ENCODE measurements around the gene PABPC3.

The PABPC3 gene

DNA sequence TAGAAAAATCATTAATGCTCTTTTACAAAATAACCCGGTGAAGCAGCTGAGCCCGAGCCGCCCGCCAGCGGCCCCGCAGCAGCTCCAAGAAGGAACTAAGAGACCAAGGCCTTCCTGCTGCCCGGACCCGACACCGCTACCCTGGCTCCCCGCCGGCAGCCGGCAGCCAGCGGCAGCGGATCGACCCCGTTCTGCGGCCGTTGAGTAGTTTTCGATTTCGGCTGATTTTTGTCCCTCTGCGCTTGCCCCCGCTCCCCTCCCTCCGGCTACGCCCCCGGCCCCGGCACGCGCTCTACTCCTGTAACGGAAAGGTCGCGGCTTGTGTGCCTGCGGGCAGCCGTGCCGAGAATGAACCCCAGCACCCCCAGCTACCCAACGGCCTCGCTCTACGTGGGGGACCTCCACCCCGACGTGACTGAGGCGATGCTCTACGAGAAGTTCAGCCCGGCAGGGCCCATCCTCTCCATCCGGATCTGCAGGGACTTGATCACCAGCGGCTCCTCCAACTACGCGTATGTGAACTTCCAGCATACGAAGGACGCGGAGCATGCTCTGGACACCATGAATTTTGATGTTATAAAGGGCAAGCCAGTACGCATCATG lies at the start of gene PABPC3:
Gene PABPC3, plus strand, starts transcription at position 286 of the 603 bp plus-strand sequence. Its CDS starts 63 bp downstream, at position 349.
- DNase-seq, result no peak

DNA sequence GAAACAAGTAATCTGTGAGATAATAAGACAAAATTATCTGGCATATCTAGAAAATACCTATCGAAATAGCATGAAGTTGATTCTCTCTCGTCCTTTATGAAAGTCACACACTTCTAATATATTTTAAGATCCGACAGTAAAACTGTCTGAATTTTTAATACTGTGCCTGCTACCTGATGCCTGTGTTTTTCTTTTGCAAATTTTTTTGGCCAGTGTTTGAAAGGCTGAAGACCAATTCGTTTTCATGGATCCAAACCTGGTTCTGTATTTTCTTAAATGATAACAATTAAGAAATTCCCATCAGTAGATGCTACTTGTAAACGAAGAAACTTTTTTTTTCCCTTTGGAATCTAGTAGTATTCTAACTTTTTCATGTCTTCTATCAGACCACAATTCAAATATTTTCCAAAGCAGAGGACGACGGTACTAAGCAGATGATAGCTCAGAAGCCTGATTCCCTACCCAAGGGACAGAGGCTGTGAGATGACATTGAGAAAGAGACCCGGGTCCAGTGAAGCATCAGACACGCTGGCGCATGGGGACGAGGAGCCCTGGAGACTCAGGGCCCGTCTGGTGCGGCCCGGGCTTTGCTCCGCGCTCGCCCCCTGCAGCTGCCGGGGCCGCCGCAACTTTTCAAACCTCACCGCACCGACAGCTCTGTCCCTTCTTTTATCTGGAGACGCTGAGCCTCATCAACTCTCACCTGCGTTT lies 49.5 kb upstream of the PABPC3 start:
- no peak for DNase-seq

DNA sequence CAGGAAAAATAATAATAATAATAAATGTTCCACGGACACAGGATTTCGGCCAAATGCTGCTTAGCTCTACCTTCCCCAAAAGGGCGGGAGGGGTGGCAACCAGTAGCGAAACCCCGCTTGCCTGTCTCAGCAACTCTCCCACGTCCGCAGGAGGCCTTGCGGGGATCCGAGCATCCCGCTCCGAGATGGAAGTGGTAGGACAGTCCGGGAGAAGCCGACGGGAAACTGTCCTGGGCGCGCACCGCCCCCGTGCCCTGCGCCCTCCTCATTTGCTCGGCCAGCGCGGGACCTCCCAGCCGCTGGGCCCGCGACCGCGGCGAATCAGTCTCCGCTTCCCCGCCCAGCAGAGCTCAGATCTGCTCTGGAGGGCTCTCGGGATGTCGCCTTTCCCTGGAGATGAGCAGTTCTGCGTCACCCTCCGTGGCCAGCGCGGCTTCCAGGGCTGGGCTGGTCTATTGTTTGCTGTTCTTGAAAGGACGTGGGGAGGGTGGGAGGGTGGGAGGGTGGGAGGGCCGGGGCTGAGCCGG lies 48.9 kb upstream of the PABPC3 start:
- no peak for DNase-seq

DNA sequence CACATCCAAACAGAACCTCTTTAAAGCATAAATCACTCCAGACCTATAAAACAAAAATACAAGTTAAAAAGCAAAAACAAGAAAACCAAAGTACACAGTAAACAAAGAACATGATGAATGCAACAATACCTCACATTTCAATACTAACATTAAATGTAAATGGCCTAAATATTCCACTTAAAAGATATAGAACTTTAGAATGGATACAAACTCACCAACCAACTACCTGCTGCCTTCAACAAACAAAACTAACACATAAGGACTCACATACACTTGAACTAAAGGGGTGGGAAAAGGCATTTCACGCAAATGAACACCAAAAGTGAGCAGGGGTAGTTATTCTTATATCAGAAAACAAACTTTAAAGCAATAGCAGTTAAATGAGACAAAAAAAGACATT lies 44.9 kb upstream of the PABPC3 start:
- DNase-seq, result no peak

DNA sequence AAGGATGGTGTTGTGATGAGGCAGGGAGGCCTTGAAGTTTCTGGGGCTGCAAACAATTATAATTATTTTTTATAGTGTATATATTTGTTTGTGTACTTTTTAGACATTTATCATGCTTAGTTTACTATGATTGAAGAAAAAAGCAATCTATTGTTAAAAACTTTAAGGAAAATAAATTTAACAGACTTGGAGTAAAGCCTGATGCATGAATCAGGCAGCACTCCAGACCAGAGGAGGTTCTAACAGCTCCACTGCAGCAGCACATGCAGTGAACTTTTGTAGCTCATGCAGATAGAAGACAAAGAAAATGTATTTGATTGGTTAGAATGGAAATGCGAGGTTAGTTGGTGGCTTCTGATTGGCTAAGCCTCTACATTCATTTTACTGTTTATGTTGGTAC lies 36.8 kb upstream of the PABPC3 start:
- DNase-seq, result no peak

DNA sequence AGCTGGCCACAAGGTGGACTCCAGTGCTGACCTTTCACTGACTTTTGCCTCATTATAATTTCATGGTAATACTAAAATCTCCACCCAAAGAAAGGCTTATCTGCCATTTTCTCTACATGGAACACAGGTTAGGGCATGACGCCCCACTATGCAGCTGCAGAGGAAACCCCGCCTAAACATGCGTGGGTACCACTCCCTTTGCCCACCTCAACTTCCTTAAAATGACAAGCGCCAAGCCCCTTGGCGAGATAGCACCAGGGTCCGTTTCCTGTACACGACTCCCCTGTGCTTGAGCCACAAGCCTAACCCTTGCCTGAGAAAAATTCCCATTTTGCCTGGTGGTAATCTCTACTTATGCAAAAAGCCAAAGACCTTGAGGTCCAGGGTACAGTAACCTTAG lies 36.0 kb upstream of the PABPC3 start:
- no peak for DNase-seq

DNA sequence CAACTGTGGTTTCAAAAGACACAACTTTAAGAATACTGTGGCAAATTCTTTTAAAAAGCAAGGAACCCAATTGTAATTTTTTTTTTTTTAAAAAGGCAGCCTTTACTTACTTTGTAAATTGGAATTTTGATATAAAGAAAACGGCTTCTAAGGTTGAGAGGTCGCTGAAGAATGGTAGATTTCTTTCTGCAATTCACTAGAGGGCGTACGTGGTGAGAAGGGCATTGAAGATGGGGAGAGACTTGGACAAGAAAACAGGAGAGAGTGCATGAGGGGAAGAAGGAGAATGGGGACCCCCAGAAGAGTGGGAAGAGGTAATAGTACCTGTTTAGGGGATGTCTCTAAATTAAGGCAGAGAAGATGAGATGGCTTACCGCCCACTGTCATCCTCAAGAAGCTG lies 33.5 kb upstream of the PABPC3 start:
- no peak for DNase-seq

DNA sequence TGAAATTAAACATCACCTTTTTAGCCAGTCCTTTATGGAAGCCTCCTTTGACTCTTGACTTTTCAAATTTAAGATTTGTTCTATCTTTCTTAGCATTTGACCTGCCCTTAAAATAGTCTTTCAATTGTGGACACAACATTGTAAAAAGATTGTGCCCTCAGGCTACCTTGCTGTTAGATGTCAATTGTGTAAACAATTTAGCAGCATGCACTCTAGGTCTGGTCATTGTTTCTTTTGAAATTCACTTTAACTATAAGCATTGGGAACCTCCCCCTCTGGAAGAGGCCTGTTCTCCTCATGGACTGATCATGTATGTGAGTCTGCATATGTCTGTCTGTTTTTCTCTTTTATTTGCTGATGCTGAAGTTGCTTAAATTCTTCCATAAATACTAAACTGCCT lies 31.5 kb upstream of the PABPC3 start:
- no peak for DNase-seq

DNA sequence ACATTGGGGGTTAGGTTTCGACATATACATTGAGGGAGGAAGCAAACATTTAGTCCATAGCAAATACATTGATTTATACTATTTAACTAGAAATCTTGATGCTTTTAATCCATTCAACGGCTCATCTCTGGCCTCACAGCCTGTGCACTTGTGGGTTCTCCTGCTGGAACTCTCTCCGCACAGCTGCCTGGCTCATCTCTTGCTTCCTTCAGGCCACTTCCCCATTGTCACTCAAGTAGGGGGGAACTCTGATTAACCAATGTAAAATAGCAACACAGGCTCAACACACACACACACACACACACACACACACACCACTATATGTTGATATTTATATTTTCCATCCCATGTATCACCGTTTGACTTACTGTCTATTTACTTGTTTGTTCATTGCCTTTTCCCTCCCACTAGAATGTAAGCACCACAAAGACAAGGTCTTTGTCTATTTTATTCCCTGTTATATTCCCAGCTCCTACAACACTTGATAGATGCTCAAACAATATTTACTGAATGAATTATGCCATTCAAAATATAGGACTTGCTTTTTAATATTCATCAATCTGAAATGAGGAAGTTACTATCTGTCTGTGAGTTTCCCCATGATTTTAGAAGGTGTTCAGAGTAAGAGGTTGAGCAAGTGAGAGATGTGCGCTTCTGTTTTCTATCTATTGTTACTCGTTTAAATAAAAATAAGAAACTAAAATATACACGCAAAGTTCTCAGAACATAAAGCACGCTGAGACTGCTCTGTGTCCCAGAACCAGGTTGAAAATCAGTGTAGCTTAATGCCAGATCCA lies 29.8 kb upstream of the PABPC3 start:
- no peak for DNase-seq

DNA sequence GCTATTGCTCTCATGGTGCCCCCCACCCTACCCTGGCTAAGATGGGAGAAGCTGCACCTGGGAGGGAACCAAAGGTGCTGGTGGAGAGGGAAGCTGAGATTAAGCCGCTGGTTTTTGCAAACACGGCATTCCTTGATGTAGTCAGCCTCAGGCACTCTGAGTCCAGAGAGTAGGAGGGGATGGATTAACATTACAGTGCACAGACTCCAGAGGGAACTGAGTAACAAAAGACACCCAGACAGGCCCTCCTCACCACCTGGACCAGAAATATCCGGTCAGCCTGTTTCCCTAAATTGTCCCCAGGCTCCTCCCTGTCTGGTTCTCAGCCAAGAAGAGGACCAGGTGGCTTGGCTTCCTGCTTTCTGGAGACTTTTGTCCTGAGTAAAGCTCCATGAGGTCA lies 28.9 kb upstream of the PABPC3 start:
- no peak for DNase-seq

DNA sequence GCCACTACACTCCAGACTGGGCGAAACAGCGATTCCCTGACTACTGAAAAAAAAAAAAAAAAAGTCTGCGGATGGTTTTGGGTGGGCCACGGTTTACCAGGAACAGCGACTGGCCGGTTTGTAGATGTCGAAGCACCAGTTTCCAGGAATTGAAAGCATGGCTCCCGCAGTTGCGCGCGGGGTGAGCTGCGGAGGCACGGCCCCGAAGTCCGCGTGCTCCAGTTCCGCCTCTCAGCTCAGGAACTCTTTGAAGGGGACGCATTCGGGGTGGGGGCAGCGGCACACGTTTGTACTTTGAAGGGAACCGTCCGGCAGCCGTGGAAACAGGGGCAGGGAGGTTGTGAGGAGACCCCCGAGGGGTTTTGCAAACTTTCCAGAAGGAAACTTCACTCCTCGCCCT lies 27.1 kb upstream of the PABPC3 start:
- no peak for DNase-seq

DNA sequence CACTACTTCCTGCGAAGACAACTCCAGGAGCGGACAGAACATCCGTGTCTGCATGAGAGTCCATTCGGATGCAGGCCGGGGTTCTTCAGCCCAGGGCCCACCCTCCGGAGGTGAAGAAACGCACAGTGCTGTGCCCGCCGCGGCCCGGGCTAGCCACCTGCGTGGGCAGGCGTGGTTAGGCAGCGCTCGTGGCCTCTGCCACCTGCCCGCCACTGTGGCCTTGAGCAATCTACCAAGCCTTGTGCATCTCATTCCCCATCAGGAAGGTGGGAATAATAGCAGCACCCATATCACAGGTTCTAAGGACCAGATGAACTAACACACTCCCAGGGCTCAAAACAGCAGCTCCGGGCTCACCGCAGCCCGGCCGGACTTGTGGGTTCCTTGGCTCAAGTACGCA lies 26.7 kb upstream of the PABPC3 start:
- no peak for DNase-seq

DNA sequence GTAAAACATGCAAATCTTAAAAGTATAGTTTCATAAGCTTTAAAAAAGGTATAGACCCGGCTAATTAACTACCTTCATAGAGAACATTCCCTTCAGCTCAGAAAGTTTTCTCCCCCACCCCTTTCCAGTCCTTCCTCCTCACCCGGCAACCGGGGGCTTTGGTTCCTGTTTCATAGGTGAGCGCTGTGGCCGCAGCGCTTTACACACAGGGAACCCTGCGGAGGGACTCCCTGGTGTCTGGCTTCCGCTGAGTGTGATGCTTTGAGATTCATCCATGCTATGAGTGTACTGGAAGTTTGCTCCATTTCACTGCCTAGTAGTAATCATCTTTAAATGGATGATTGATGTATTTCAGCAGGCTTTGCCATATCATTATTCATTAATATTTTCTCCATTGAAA lies 26.0 kb upstream of the PABPC3 start:
- DNase-seq, result no peak

DNA sequence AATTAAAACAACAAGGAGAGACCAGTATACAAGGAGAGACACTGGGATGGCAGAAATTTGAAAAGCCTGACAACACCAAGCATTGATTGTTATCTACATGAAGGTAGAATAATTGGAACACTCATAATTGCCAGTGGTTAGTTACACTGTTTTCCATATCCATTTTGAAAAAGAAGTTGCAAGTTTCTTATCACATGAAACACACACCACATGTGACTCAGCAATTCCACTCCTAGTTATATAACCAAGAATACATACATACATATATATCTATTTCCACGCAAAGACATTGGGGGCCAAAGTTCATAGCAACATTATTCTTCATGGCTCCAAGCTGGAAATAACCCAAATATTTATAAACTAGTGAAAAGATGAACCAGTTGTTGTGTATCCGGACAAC lies 15.2 kb upstream of the PABPC3 start:
- DNase-seq, result no peak

DNA sequence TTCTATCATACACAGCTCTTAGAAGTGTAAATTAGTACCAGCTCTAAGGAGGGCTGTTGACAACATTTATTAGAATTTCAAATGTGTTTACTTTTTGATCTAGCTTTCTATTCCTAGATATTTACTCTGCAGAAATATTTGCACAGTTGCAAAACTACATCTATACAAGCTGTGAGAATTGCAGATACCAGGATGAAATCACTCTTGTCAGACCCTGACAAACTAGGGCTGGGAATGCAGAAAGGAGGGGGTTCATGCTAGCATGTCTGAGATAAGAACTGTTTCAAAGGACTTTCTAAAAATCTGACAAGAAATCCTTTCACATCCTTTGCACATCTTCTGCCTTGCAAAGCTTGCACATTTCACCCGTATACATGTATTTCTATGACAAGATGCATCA lies 11.8 kb upstream of the PABPC3 start:
- no peak for DNase-seq

DNA sequence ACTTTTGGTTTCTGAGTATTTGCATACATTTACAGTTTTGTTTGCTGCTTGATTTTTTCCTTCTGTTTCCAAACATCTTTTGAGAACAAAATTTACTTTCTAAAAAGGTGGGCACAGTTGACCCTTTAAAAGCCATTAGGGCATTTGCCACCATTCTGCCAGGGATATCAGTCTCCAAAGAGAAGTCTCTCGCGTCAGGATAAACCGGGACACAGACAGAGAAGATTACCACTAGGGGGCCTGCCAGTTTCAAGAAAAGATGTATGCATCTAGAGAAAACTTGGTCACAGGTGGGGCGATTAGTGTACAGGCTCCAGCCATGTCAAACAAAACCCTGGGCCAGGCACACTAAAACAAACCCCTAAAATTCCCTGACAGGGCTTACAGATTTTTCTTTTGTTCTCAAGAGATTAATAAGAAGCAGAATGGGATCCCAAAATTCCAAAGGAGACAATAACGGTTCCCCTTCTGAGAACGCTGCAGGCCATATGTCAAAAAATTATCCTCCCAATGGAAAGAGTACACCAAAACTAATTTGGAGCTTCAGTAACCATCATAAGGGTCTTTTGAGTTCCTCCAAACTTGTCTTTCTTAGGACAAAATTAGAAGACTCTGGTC lies 10.7 kb upstream of the PABPC3 start:
- no peak for DNase-seq

DNA sequence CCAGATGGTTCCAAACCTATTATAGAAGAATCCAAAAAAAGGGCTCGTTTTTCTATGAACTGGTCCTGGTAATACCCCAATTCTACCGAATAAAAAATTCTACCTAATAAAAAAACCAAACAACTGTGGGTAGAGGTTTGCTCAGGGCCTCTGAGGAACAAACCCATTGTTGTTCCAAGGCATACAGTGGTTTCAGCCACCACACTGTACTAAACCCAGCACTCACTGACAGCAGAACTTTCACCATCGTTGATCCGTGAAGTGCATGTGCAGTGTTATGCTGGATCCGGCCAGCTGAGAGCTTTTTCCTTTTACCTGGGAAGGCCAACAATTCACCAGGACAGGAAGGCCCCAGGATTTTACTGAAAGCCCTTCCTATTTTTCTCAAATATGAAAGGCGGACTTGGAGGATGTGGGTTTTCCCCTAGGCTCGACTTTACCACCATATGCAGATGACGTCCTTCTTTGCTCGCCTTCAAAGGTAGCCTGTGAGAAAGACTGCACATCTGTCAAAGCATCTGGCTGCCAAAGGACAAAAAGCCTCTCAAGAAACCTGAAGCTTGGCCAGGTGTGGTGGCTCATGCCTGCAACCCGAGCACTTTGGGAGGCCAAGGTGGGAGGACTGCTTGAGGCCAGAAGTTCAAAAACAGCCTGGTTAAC lies 7.2 kb upstream of the PABPC3 start:
- no peak for DNase-seq

DNA sequence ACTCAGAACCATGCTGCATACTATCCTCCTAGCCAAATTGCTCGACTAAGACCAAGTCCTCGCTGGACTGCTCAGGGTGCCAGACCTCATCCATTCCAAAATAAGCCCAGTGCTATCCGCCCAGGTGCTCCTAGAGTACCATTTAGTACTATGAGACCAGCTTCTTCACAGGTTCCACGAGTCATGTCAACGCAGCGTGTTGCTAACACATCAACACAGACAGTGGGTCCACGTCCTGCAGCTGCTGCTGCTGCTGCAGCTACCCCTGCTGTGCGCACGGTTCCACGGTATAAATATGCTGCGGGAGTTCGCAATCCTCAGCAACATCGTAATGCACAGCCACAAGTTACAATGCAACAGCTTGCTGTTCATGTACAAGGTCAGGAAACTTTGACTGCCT lies 1.5 kb downstream of the PABPC3 start:
- DNase-seq, result no peak

DNA sequence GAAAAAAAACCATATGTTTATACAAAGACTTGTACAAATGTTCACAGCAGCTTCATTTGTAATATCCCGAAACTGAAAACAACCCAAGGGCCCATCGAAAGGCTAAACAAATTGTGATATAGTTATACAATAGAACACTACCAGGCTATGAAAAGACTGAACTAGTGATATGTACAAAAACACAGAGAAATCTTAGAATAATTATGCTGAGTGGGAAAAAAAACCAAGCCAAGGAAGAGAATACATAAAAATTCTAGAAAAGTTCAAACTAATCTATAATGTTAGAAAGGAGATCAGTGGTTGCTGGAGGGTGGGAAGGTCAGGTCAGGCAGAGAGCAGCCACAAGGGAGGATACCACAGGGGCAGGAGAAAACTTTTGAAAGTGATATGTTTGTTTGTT lies 7.8 kb downstream of the PABPC3 start:
- no peak for DNase-seq

DNA sequence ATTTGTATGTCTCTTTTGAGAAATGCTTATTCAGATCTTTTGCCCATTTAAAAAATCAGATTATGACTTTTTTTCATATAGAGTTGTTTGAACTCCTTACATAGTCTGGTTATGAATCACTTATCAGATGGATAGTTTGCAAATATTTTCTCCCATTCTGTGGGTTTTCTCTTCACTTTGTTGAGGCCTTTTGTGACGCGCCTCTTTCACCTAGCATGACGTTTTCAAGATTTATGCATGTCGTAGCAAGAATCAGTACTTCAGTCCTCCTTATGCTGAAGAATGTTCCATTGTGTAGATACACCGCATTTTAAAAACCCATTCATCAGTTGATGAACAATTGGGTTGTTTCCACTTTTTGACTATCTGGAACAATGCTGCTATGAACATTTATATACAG lies 13.4 kb downstream of the PABPC3 start:
- no peak for DNase-seq

DNA sequence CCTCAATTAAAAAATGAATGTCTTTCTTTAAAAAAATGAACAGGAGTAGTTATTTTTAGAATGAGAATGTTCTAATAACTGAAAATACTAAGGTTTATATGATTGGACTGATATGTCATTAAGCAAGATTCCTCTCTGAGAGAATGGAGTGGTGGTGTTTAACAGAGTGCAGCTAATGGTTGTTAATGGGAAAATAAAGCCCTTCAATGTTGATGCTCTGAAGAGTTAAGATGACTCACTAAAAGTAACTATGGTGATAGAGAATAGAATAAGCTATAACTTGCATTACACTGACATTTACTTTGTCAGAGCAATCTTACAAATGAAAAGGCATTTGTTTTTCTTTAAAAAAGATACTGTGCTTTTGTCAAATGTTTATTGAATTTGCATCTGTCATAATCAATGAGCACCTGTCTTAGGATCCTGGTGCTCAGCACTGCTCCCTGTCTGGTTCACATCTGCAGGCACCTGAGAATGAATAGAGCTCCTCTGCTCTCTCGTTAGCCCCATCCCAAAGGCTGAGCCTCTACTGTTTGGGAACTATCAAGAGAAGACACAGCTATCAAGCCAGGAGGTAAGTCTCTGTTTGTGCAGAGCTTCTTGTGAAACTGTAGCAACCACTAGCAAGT lies 15.1 kb downstream of the PABPC3 start:
- no peak for DNase-seq

DNA sequence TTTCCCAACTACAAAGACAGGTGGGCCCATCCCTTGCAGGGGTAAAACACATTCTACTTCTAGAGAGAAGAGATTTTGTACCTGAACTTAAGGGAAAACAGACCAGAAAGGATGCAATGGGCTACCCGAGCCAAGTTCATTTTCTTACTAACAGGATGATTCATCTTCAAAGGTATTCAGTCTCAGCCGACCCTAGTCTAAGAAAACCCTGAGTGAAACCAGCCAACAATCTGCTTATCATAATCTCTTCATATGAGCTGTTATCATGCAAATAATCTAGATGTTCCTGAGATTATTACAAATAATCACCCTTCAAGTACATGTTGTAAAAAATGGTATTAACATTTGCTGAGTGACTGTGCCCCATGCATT lies 15.6 kb downstream of the PABPC3 start:
- DNase-seq, result no peak

All from activated CD4-positive, alpha-beta T cell treated with anti-CD3 and anti-CD28 coated beads for 1 hour (primary cell).